GM21825 (cell line): ENCODE measurements around the gene DHRSX.
"Not testable (repeated sequence)": the region's sequence is repeated elsewhere in the genome, so short reads cannot be mapped to it uniquely, and the experiment has no call there.

ENCODE experiments used
- ATAC-seq: cut with Tn5 transposase; IDR thresholded peaks from one replicate; pipeline ENCODE4 v1.9.1; 2021; ENCODE audit warnings: mild to moderate bottlenecking, moderate library complexity; ENCODE audit not compliant: unreplicated experiment

The DHRSX gene

DNA sequence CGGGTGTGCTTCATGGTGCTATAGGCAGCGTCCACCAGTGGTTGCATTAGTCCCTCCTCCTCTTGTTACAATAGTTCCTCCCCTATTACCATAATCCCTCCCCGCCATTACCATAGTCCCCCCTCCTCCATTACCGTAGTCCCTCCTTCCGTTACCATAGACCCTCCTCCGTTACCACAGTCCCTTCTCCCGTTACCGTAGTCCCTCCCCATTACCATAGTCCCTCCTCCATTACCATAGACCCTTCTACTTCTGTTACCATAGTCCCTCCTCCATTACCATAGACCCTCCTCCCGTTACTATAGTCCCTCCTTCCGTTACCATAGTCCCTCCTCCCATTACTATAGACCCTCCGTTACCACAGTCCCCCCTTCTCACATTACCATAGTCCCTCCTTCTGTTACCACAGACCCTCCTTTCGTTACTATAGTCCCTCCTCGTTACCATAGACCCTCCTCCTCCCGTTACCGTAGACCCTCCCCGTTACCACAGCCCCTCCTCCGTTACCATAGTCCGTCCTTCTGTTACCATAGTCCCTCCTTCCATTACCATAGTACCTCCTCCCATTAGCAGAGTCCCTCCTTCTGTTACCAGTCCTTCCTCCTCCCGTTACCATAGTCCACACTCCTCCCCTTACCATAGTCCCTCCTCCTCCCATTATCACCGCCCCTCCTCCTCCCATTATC, 129.6 kb downstream of the DHRSX start:
- ATAC-seq = no peak

DNA sequence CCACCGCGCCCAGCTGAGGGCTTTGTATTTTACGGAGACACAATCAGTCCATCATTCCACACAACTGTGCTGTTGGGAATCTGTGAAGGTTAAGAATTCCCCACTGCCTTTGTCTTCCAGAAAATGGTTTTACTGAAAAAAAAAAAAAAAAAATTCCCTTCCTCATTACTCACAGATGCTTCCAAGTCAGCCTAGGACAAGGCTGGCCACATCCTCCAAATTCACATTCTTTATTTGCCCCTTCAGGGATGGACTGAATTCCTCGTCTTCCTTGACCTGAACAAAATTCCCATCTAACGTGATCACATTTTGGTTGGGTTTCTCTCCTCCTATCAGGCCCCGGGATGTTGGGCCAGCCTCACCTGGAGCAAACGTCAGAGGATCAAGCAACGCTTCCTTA, 130.3 kb downstream of the DHRSX start:
- ATAC-seq = no peak

GRCh38 chrX:2369206-2369605, 131.6 kb downstream of the DHRSX start:
- no peak for ATAC-seq

DNA sequence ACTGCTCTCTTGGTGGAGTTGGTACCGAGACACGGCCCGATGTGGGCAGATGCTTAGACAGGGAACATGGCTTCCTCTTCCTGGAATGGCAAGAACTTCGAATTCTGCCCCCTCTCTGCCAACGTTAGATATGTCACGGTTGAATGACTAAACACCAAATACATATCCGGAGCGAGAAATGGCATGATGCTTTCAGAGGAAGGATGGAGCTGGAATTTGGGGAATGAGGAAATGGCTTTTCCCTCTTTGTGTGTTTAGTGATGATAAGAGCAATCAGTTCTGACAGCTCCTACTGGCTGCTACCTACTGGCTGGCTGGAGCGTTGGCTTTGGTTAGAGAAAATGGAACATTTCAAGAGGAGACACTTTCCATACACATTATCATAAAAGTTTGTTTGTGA, 140.0 kb downstream of the DHRSX start:
- ATAC-seq = no peak

GRCh38 chrX:2359522-2359921, 141.3 kb downstream of the DHRSX start:
- ATAC-seq = not testable (repeated sequence)

DNA sequence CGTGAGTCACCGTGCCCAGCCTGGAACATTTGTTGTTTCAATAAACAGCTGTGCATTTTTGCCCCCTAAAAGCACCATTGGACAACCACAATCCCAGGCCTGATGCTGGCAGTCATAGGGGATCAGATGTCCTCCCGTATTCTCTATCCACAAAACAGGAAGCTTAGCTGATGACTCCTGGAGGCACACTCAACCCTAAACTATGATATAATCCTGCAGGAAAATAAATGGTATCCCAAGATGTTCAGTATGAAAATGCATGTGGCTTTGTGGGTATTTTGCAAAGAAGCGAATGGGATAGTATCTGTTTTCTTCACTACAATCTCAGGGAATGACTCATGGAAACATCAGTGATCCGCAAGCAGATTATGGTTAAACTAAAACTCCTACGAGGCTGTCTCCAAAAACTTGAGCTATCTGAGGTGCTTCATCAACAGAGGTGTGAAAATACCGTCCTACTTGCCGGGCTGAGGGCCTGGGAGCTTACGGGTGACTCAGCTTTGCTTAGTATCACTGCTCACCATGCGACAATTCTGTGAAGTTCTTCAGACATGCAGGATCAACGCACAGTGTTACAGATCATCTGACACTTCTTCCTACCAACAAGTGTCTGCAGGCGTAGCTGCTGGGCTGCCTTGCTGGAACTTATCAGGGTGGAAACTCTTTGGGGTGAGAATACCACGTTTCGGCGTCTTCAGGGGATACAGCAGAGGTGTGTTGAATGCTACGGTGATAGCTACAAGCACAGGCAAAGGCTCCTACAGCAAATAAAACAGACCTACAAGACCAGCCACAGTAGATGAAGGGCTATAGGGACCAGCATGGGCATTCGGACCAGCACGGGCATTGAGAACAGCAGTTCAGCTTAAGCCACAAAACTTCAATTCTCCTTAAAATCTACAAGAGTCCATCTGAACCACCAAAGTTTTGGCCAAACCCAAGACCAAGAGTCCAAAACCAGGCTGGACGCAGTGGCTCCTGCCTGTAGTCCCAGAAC, 148.5 kb downstream of the DHRSX start:
- no peak for ATAC-seq

- ATAC-seq = no peak
Measured at GRCh38 chrX:2351321-2351720, 149.5 kb downstream of the DHRSX start.

DNA sequence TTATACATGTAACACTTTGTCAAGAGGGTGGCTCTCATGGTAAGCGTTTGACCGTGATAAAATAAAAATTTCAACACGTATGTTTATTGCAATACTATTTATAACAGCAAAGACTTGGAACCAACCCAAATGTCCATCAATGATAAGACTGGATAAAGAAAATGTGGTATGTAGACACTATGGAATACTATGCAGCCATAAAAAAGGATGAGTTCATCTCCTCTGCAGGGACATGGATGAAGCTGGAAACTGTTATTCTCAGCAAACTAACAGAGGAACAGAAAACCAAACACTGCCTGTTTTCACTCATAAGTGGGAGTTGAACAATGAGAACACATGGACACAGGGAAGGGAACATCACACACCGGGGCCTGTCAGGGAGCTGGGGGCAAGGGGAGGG, 150.1 kb downstream of the DHRSX start:
- not testable (repeated sequence) for ATAC-seq

- ATAC-seq = not testable (repeated sequence)
Measured at GRCh38 chrX:2350036-2350435, 150.7 kb downstream of the DHRSX start.

GRCh38 chrX:2348211-2348610, 152.6 kb downstream of the DHRSX start:
- ATAC-seq = no peak

GRCh38 chrX:2346158-2346557, 154.6 kb downstream of the DHRSX start:
- ATAC-seq = no peak

GRCh38 chrX:2345562-2345961, 155.2 kb downstream of the DHRSX start:
- ATAC-seq = no peak

DNA sequence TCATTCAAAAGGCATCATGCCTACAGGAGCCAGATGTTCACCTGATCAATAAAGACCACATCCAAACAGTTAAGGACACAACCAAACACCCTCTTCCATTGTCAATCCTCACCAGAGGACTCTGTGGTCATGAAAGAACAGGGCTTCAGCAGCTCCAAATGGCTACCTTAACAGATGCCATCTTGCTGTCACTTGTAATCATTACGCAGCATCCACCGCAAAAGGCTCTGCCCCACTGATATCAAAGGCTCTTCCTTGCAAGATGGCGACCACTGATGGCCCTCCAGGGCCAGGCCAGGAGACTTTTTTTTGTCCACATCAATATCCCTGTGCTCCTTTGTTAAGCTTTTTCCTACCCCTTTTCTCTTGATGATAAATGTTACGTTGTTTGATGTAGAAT, 157.4 kb downstream of the DHRSX start:
- ATAC-seq = no peak

DNA sequence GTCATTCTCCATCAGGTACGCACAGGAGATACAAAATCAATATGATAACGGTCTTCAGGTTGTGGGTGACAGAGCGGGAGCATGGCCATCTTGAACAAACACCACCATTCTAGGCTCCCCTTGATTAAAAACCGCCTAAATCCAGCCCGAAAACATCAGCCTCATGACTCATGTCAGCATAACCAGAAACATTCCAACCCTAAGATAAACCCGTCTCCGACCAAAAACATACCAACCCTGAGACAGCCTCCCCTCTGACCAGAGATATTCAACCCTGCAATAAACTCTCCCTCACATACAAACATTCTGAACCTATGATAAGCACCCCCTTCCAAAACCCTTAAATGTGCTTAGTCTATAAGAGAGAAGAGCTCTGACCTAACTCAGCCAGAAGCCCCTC, 157.9 kb downstream of the DHRSX start:
- ATAC-seq = no peak

GRCh38 chrX:2342281-2342688, 158.5 kb downstream of the DHRSX start:
- no peak for ATAC-seq

GRCh38 chrX:2340991-2341390, 159.8 kb downstream of the DHRSX start:
- ATAC-seq = no peak

DNA sequence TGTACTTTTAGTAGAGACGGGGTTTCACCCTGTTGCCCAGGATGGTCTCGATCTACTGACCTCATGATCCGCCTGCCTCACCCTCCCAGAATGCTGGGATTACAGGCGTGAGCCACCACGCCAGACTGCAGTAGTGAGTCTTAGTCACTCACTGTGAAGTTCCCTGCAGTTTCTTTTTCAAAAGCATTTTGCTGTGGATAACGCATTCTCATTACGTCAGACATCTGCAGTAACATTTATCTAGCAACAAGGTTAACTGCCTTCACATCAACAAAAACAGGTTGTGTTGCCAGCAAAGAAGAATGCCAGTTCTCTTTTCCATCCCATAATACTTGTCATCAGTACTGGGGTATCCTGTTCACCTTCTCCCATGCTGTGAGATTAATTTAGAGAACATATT, 164.6 kb downstream of the DHRSX start:
- ATAC-seq = no peak

DNA sequence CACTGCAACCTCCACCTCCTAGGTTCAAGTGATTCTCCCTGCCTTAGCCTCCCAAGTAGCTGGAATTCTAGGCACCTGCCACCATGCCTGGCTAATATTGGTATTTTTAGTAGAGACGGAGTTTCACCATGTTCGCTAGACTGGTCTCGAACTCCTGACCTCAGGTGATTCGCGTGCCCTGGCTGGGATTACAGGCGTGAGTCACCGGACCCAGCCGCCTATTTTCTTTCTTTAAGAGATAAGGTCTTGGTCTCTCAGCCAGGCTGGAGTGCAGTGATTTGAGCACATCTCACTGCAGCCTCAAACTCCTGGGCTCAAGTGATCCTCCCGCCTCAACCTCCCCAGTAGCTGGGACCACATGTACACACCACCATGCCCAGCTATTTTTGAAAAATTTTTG, 166.5 kb downstream of the DHRSX start:
- ATAC-seq = no peak

DNA sequence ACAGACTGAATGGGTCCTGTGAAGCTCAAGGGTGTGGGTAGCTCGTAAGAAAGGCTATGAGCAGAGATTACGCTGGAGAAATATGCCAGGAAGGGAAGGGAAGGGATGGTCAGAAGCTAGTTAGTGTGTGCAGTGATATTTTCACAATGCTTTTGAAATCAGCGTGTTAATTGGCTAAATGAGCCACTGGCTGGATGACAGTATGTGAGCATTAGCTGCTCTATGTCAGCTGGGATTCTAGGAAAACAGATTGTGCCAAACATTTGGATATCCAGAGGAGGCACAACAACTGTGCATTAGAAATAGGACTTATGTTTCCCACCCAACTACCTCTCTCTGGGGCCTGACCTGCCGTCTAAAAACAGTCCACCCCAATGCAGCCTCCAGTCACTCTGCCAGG, 168.5 kb downstream of the DHRSX start:
- no peak for ATAC-seq

- ATAC-seq = no peak
Measured at GRCh38 chrX:2330910-2331309, 169.9 kb downstream of the DHRSX start.

GRCh38 chrX:2330487-2330886, 170.3 kb downstream of the DHRSX start:
- no peak for ATAC-seq

- ATAC-seq = no peak
Measured at GRCh38 chrX:2327423-2327822, 173.4 kb downstream of the DHRSX start.
